Astrocyte of the hippocampus (primary cell): ENCODE measurements around the gene CEMIP2.
"Not testable (repeated sequence)": the region's sequence is repeated elsewhere in the genome, so short reads cannot be mapped to it uniquely, and the experiment has no call there.

Source experiments
- DNase-seq: peaks from one replicate; pipeline ENCODE4 v3.0.0; 2011; ENCODE audit warnings: low read depth, low spot score

The CEMIP2 gene, protein sequence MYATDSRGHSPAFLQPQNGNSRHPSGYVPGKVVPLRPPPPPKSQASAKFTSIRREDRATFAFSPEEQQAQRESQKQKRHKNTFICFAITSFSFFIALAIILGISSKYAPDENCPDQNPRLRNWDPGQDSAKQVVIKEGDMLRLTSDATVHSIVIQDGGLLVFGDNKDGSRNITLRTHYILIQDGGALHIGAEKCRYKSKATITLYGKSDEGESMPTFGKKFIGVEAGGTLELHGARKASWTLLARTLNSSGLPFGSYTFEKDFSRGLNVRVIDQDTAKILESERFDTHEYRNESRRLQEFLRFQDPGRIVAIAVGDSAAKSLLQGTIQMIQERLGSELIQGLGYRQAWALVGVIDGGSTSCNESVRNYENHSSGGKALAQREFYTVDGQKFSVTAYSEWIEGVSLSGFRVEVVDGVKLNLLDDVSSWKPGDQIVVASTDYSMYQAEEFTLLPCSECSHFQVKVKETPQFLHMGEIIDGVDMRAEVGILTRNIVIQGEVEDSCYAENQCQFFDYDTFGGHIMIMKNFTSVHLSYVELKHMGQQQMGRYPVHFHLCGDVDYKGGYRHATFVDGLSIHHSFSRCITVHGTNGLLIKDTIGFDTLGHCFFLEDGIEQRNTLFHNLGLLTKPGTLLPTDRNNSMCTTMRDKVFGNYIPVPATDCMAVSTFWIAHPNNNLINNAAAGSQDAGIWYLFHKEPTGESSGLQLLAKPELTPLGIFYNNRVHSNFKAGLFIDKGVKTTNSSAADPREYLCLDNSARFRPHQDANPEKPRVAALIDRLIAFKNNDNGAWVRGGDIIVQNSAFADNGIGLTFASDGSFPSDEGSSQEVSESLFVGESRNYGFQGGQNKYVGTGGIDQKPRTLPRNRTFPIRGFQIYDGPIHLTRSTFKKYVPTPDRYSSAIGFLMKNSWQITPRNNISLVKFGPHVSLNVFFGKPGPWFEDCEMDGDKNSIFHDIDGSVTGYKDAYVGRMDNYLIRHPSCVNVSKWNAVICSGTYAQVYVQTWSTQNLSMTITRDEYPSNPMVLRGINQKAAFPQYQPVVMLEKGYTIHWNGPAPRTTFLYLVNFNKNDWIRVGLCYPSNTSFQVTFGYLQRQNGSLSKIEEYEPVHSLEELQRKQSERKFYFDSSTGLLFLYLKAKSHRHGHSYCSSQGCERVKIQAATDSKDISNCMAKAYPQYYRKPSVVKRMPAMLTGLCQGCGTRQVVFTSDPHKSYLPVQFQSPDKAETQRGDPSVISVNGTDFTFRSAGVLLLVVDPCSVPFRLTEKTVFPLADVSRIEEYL (N-terminal part only)

DNA sequence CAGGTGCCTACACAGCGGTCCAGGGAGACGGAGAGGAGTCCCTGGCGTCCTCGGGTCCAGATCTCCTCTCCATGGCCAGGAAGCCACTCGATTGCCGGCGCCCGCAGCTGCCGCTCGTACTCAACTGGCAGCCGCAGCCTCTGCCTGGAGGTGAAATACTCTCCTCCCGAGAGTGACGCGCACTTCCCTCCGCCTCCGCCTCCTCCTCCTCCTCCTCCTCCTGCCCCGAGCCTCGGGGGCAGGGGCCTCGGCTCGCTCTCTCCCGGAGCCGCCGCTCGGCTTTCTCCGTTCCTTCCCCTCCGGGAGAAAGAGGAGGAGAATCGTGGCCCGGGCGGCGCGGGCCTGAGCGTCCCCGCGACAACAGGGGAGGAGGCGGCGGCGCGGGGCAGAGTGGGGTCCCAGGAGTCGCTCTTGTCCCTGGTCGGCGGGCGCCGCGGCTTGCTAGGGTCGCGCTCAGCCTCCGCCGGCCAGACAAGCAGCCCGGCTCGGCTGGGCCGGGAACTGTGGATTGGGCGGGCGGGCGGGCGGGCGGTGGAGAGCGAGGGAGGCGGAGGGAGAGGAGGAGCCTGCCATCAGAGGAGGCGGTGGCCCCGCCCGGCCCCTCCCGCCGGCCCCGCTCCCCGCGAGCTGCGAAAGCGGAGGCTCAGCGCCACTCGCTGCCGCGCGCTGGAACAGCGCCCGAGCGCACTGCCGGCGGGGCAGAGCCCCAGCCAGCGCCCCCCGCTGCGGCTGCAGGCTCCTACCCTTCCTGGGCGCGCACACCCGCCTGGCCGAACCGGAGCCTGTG lies at the start of gene CEMIP2:
TSS of gene CEMIP2 (minus strand) at position 126 of the 787 bp plus-strand sequence. CDS start 18,140 bp downstream, outside the sequence.
- peak; percentile 96 for DNase-seq

DNA sequence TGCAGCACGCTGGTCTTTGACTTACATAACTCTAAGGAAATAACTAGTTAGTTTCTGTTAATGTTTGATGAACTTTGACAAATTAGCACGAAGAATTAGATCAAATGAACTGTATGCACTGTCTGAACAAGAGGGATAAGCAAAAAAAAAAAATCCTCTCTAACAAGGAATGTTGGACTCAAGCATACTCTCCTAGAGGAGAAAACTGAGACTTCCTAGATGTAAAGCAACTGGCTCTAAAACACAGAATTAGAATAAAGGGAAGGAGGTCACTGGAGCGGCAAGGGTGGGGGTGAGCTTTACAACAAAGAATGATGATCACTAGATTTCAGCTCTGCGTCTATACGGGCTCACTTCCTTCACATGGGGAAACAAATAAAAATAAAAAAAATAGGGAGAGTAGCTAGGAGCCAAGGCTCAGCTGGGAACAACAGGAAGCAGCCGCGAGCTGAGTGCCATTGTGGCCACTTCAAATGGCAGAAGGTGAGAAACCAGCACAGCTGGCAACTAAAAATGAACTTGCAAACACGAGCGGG lies 48.7 kb upstream of the CEMIP2 start:
- DNase-seq = no peak

DNA sequence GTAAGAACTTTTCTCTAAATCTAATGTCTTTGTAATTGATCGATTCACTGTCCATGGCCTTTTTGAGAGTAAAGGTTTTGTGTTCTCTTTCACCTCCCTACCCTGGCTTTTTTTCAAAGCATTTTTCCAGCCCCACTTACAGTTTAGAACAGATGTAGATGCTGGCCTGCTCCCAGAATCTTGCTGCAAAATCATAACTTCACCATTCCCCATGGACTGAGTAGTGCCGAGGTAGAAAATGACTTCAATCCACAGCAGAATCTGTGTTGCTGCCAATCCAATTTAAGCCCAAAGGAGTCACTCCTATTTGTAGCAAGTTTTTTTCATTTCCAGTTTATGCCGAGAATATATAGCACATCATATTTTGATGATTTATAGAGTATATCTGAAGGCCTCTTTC lies 46.5 kb upstream of the CEMIP2 start:
- DNase-seq = no peak

DNA sequence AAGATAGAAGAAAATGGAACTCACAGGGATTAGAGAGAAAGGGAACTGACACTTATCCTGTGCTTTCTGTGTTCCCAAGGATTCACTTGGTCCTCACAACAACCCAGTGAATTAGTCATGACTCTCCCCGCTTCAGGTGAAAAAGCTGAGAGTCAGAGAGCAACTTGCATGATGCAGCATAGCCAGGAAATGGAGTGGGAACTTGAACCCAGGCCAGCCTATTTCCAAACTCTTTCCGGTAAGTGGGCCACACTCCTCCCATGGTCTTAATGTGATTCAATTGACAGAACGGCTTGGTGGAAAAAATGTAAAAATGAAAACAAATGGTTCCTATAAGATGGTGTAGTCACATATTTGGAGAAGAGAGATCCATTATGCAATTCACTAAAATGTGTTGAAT lies 45.9 kb upstream of the CEMIP2 start:
- DNase-seq = no peak

DNA sequence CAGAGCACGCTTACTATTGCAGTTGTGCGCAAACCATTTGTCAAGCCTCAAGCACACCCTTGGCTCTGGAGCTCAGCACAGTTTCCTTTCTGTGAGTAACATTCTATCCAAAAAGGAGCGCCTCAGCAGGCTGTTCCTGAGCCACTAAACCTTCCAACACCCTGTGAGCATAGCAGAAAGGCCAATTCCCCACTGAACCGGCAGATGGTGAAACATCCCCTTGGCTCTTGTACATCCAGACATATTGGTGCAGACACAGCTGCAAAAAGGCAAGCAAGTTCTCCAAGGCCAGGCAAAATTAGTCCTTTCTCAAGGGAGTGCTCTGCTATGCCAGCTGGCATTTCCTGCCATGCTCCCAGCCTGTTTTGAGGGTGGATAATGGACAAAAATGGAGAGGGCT lies 44.1 kb upstream of the CEMIP2 start:
- no peak for DNase-seq

DNA sequence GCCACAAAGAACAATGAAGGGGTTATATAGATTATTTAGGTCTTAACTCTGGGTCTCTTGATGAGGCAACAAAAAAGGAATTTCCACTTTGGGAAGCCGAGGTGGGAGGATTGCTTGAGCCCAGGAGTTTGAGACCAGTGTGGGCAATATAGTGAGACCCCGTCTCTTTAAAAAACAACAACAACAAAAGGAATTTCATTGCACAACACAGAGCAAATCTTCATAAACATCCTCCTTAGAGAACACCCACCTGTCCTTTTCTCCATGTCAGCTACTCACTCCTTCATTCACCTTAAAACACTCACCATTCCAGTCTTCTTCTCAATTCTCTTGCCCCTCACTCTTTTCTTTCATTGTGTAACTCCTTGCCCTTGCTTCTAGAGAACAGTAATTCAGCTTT lies 39.8 kb upstream of the CEMIP2 start:
- DNase-seq = no peak

DNA sequence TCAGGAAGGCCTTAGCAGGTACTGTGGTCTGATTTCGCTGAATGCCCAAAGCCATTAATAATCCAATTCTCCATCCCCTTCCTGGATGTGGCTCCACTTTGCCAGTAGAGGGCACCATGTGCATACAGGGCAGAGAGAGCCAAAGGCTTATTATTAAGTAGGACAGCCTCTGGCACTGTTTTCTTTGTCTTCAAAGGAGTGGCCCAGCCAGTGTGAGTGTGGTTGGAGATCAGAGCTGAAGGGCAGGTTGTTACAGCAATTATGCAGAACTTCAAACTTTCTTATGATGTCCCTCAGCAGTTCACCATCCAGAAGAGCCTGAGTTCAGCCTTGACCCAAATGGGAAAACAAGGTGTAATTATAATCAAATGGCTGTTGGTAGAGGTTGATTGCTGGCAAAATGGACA lies 38.6 kb upstream of the CEMIP2 start:
- DNase-seq = peak; percentile 78

DNA sequence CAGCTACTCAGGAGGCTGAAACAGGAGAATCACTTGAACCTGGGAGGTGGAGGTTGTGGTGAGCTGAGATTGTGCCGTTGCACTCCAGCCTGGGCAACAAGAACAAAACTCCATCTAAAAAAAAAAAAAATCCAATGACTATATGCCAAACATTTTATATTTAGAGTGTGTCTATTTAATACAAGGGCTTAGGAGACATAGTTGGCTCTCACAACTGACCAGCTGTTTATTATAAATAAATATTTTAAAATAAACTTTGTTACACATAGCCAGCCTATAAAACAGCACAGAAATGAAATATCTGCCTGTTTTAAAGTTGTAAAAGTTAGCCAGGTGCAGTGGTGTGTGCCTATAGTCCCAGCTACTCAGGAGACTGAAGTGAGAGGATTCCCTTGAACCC lies 36.8 kb upstream of the CEMIP2 start:
- not testable (repeated sequence) for DNase-seq

DNA sequence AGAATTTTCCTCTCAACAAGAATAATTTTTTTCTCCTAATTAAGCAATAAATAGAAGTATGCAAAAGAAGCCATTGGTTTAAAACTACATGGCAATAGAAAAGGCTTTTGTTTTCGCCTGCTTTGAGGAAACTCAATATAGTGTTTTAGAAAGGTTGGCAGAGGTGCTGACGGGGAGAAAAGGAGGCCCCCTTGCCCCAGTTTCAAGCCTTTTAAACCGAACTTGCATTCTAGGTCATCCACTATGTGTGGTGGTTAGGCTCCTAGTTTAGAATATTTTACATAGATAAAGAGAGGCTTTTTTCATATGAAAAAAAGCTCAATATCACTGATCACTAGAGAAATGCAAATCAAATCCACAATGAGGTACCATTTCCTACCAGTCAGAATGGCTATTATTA lies 33.5 kb upstream of the CEMIP2 start:
- no peak for DNase-seq

DNA sequence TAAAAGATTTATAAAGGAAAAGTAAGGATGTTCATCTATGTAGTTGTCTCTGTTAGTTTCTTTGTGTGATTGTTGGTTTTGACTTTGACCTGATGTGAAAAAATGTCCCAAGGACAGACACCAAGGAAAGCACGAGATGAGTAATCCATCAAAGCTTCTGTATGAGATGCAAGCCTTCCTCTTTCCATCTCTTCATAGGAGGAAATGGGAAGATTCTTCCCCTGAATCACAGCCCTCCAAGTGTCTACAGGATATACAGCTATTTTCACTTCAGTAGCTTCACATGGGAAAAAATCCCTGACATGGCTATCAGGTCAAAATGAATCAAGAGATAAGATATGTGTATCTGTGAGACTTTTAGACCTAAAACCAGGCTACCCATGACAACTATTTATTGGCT lies 29.0 kb upstream of the CEMIP2 start:
- no peak for DNase-seq

DNA sequence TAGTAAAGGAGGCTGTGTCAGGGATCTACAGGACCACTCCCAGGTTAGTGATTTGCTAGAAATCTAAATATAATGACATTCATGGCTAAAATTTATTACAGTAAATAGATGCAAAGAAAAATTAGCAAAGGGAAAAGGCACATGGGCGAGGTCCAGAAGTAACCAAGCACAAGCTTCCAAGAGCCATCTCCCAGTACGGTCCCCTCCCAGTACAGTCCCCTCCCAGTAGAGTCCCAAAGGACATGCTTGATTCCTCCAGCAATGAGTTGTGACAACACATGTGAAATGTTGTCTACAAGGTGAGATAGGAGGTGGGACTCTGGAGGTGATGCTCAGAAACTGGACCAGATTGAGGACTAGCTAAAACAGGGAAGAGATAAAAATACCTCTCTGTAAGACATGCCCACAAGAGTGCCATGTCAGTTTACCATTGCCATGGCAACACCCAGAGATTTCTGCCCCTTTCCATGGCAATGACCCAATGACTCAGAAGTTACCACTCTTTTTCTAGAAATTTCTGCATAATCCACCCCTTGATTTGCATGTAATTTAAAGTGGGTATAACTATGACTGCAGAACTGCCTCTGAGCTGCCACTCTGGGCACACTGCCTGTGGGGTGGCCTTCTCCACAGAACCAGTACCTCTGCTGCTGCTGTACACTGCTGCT lies 27.9 kb upstream of the CEMIP2 start:
- DNase-seq = peak; percentile 46

DNA sequence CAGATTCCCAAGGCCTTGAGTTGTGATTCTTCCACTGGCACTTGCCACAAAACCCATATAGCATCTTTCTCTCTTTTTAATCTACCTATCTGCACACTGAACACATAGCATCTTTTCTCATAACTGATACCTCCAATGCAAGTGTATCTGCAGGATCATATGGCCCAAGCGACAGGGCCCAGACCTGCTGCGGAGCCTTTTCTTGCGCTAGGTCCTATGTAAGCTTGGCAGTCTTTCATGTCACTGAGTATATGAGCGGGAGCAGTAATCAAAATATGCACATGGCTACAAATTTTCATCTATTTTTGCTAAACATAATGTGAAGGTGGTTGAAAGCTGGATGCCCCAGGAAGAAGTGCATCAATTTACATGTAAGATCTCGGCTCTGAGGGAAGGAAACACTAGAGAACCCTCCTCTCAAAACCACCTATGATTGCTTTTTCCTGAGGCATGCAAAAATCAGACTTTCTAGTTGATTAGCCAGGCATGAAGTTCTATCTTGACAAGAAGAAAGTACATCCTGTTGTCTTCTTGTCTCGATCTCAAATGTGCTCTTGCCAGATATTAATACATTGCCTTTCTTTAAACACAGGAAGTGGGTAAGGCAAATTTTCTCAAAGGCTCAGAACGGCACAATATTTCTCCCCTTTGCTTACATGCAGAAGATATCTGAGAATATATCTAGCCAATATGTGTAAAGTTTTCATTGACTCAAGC lies 26.9 kb upstream of the CEMIP2 start:
- no peak for DNase-seq

DNA sequence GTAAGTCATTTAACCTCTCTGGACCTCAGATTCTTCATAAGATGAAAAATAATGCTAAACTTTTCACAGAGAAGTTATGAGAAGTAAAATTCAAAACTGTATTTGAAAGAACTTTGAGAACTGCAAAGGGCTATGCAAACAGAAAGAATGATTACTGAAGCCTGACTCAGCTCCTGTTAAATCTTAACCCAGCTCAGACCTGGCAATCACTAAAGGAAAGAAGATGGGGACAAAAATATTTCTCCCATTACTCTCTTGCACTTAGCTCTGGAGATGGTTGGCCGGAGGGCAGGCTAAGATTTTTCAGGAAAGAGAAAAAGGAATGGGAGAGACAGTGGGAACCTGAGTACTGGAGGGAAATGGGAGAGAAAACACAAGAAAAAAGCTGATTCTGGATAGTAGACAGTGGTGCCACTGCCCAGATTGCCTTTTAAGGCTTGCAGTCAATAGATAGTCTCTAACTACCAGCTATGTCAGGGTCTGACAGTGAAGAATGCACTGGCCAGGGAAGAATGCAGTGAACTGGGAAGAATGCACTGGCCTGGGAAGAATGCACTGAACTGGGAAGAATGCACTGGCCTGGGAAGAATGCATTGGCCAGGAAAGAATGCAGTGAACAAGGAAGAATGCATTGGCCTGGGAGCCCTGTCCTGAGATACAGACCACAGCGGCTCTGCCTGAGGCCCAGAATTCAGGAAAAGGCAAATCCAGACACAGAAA lies 25.2 kb upstream of the CEMIP2 start:
- DNase-seq = peak; percentile 85

DNA sequence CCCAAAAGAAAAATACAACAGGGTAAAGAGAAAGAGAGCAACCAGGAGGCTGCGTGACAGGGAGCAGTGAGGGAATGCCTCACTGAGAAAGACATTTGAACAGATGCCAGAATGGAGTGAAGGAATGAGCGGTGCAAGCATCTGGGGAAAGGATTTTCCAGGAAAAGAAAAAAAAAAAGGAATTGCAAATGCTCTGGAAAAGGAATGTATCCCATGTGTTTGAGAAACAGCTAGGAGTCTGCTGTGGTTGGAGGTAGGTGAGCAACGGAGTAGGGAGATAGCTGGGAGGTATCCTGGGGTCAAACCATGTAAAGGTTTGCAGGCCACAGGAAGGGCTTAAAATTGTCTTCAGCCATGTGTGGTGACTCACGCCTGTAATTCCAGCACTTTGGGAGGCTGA lies 23.6 kb upstream of the CEMIP2 start:
- DNase-seq = peak; percentile 26

DNA sequence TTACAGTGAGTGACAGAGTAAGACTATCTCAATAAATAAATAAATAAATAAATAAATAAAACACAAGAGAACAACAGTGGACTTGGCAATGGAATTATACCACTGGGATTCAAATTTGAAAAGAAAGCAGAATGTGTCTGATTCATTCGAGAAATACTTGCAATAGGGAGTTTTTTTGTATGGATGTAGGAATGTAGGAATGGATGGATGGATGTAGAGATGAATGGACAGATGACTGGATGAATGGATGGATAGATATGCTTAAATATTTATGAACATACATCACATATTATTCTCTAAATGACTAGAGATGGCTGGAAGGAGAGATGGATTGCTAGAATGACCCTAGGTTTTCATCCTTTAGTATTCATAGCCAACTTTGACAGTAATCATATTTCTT lies 22.0 kb upstream of the CEMIP2 start:
- DNase-seq = no peak

DNA sequence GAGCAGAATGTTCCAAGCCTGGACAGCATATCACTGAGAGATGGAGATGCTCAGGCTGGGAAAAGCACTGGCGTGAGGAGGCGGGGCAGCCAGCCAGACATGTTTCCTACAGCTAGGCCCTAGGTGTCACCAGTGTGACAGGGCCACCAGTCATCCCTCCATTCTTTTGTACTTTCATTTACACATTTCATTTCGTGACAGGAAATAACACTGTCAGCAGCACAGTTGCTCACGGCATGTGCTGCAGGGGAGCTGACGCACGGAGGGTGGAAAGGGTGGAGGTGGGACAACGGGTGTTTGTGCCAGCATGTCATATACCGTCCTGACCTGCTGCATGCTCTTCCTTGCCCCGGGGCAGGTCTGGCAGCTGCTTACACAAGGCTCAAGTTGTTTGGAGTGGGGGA lies 14.8 kb upstream of the CEMIP2 start:
- DNase-seq = no peak

DNA sequence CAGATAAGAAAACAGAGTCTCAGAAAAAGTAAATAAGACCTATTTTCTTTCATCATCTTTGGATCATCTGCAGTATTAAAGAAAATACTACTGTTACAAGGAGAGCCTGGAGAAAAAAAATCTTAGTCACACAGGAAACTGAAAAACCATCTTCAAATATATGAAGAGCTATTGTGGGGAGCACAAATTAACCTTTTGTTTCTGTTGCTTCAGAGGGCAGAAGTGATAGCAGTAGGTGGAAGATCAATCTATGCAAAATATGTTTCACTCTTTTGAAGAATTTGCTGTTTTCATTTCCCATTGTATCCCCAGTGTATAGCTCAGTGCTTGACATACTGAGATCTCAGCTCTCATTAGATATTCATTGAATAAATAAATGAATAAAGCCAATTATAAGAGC lies 13.1 kb upstream of the CEMIP2 start:
- DNase-seq = no peak

DNA sequence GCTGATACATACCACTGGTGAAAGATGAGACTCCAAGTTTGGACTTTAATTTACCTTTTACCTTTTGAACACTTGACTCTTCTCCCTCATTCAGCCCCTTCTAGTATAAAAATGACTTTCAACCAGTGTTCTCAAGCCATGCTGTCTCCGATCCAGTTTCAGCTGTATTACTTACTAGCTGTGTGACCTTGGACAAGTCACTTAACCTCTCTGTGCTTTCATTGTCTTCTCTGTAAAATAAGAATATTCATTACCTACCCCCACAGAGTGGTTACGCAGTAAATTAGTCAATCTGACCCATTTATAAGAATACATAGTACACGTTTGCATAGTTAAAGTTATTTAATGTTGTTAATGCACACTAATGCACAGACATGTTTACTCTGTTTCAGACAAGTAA lies 12.6 kb upstream of the CEMIP2 start:
- DNase-seq = no peak

DNA sequence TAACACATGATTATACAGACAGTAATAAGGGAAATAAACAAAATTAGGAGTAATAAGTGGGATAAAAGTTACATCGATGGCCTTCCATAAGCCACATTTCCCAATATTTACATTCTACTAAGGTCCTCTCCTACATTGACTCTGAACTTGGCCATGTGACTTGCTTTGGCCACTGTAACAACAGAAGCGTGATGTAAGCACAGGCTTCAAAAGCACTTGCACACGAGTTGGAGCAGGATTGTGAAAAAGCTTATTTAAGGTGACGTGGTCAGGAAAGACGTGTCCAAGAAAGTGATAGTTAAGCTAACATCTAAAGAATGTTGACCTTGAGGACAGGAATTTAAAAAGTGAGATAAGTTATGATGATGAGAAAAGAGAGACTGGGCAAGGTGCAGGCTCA lies 9.8 kb upstream of the CEMIP2 start:
- no peak for DNase-seq
